Thyroid gland (tissue), 4 donors: ENCODE data around the gene LCP1. TPM values are rescaled to one million over a fixed set of nuclear protein-coding genes. Genes with fewer than 3 reads are reported as not detected.

Experiments used
- DNase-seq, 2 donors: peaks; one replicate each; pipeline ENCODE4 v3.0.0-alpha.2; 2019
- H3K27ac ChIP-seq, 3 donors: fragments of 200-600 bp; sonication (generic); 1 replicate in 2 of 3; 2 replicates in 1 of 3; pipeline ENCODE4 v1.5.1; 2016 to 2019; ENCODE audit warnings: mild to moderate bottlenecking in 1 of 3, moderate library complexity in 1 of 3
- H3K27me3 ChIP-seq: fragments of 200-600 bp; sonication (generic); one replicate; pipeline ENCODE4 v1.5.1; 2019
- H3K36me3 ChIP-seq, 2 donors: fragments of 200-600 bp; sonication (generic); one replicate each; pipeline ENCODE4 v1.5.1; 2016 to 2019
- H3K4me1 ChIP-seq, 2 donors: fragments of 200-600 bp; sonication (generic); one replicate each; pipeline ENCODE4 v1.5.1; 2017 to 2019
- H3K4me3 ChIP-seq, 3 donors: fragments of 200-600 bp; sonication (generic); replicated peaks in 1 of 3; 1 replicate in 2 of 3; 2 replicates in 1 of 3; pipeline ENCODE4 v1.5.1; 2016; ENCODE audit warnings: mild to moderate bottlenecking in 1 of 3
- H3K9me3 ChIP-seq: fragments of 200-600 bp; sonication (generic); one replicate; pipeline ENCODE4 v1.5.1; 2017
- POLR2A ChIP-seq, 2 donors: fragments of 450-650 bp; IDR thresholded peaks; one replicate each; pipeline ENCODE4 v1.6.1; 2017; ENCODE audit warnings: antibody characterized with exemption in 2 of 2, mild to moderate bottlenecking in 2 of 2, moderate library complexity in 1 of 2
- WGBS, 2 donors: methylation state at CpG; one replicate each; pipeline ENCODE4 v1.1.5; 2017; 5-methylcytosine and 5-hydroxymethylcytosine counted together
- intact Hi-C: fragments of 100-400 bp; cut with DNase I; formaldehyde crosslinking; loops from one replicate; pipeline ENCODE4 v1.15.1; 2023
- total RNA-seq, 4 donors: library from RNA; depleted of rRNA; stranded (reverse); fragments of >200 nt; gene quantifications; one replicate each; pipeline ENCODE4 v1.2.3, GENCODE V29; 2016
- TF ChIP-seq, protein P1 (sequence below), 6 experiments: fragments of 200-600 bp in 3 of 6; fragments of 450-650 bp in 3 of 6; sonication (generic) in 3 of 6; IDR thresholded peaks; one replicate each; pipeline ENCODE4 v1.5.1; 2016 to 2019; ENCODE audit warnings: antibody characterized with exemption in 6 of 6, mild to moderate bottlenecking in 2 of 6, inconsistent platforms in 1 of 6, moderate library complexity in 1 of 6

LCP1 gene
- total RNA-seq, 4 donors from 2014 or later, result 8.7 to 27.3 (median 11.9) TPM

DNA sequence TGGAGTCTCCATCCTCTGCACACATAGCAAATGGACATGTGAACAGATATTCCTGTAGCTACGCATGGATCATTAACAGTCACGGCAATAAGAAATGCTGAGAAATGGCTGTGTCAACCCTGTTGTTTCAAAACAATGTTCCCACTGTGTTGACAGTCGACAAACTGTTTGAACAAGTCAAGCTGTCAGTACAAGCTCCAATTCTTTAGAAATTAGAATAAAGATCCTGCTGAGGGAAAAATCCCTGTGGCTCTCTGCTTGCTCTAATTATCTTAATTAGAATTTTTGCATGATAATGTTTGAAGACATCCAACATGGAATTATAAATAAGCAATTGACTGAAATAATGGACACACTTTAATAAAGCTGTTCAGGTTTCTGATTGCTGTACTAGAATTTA is 39.2 kb downstream of the LCP1 start:
- no peak for DNase-seq
- intact Hi-C loops, result no loop called here
- TF ChIP-seq, protein P1, sequence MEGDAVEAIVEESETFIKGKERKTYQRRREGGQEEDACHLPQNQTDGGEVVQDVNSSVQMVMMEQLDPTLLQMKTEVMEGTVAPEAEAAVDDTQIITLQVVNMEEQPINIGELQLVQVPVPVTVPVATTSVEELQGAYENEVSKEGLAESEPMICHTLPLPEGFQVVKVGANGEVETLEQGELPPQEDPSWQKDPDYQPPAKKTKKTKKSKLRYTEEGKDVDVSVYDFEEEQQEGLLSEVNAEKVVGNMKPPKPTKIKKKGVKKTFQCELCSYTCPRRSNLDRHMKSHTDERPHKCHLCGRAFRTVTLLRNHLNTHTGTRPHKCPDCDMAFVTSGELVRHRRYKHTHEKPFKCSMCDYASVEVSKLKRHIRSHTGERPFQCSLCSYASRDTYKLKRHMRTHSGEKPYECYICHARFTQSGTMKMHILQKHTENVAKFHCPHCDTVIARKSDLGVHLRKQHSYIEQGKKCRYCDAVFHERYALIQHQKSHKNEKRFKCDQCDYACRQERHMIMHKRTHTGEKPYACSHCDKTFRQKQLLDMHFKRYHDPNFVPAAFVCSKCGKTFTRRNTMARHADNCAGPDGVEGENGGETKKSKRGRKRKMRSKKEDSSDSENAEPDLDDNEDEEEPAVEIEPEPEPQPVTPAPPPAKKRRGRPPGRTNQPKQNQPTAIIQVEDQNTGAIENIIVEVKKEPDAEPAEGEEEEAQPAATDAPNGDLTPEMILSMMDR (IDR thresholded peaks at IDR 0.05), result no peak
- TF ChIP-seq POLR2A (IDR thresholded peaks at IDR 0.05), result no peak
- no peaks in the 10 kb centered on the region for H3K27me3 ChIP-seq
- H3K9me3 ChIP-seq, result no peaks in the 10 kb centered on the region
- no peak overlapping the region for H3K4me3 ChIP-seq
- peaks cover 14 to 15% of the 10 kb centered on the region in 2 donors for H3K4me1 ChIP-seq
- peak overlapping the region in 1 of 3 donors; percentile 53 for H3K27ac ChIP-seq
- 35 to 37% methylated on average over 3 of the region's 3 CpGs for WGBS, 2 donors
- H3K36me3 ChIP-seq, result no peaks in the 10 kb centered on the region

DNA sequence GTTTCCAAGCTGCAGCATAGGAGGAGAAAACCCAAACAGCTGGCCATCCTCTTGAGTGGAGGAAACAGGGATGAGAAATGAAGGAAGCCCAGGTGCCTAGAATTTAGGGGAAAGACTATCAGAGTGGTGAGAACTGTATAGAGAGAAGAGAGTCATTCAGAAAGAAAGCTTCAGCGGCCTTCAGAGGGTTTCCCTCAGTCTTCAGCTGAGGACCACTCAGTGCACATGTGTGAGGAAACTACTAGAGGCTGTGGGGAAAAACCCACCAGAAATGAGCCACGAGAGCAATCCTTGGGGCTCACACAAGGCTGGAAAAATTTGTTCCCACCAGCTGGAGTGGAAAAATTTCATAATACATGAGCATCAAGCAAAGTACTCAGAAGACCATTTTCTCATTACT is 41.9 kb downstream of the LCP1 start:
- Histone ChIP-seq H3K9me3 (no peaks in the 10 kb centered on the region), H3K27ac (no peak overlapping the region), H3K27me3 (no peaks in the 10 kb centered on the region), H3K36me3 (no peaks in the 10 kb centered on the region), H3K4me3 (no peak overlapping the region), H3K4me1 (peaks cover 22 to 27% of the 10 kb centered on the region in 2 donors)
- WGBS, 2 donors, result 81 to 91% methylated on average over 2 of the region's 2 CpGs
- no peak for DNase-seq
- no peak for TF ChIP-seq POLR2A (IDR thresholded peaks at IDR 0.05)
- TF ChIP-seq, protein P1 (IDR thresholded peaks at IDR 0.05), result no peak
- intact Hi-C loops, result no loop called here

DNA sequence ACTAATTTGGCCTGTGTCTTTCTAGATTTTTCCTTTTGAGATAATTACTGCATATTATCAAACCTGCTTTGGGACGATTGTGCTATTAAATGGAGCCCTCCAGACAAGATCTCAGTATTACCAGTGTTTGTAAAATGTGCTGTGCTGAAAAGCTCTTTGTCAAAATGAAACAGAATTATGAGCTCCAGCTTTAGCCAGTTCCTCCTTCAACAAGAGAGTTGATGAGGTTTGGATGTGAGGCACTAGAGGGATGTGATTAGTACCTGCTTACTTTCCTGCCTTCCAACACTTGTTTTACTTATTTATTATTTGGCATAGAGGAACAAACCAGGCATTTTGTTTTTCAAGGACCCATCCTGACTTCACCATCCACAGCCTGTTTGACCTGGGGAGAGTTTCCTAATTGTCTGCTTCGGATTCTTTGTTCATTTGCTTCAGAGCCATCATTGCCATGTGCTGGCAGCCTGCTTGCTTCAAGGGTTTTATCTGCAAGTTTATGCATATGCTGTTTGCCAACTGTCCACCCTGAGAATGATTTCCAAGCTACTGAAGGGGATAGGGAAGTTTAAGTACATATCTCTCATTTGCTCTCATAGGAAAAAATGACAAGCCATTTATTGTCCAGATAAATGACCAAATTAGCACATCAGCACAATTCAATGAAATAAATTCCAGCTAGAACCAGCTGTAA is 44.2 kb downstream of the LCP1 start:
- H3K9me3 ChIP-seq, result no peaks in the 10 kb centered on the region
- H3K27ac ChIP-seq, result no peak overlapping the region
- no peaks in the 10 kb centered on the region for H3K36me3 ChIP-seq
- peaks cover 21 to 25% of the 10 kb centered on the region in 2 donors for H3K4me1 ChIP-seq
- no peaks in the 10 kb centered on the region for H3K27me3 ChIP-seq
- DNase-seq, result no peak
- WGBS, 2 donors, result 77 to 81% methylated on average over 2 of the region's 2 CpGs
- intact Hi-C loops, result no loop called here
- TF ChIP-seq, protein P1 (IDR thresholded peaks at IDR 0.05), result no peak
- no peak for TF ChIP-seq POLR2A (IDR thresholded peaks at IDR 0.05)
- no peak overlapping the region for H3K4me3 ChIP-seq

DNA sequence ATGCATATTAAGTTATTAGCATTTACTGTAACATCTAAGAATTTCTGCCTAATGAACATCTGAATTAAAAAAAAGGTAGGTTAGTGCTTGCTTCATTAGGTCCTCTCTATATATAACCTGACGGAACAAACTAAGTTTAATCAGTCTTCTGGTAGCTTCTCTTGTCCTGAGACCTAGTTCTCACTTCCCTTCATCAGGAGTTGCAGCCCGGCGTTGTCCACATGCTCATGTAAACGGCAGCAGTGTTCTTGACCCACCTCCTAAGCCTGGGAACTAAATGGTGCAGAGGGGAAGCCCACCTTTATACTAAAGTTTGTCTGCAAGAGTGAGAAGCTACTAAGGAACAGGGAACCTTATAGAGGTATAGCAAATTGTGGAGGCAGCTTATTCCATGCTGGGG is 45.3 kb downstream of the LCP1 start:
- intact Hi-C loops, result no loop called here
- Histone ChIP-seq H3K36me3 (no peaks in the 10 kb centered on the region), H3K4me3 (no peak overlapping the region), H3K4me1 (peaks cover 15 to 22% of the 10 kb centered on the region in 2 donors), H3K27me3 (no peaks in the 10 kb centered on the region), H3K9me3 (no peaks in the 10 kb centered on the region), H3K27ac (peak overlapping the region in 1 of 3 donors; percentile 84)
- TF ChIP-seq POLR2A (IDR thresholded peaks at IDR 0.05), result no peak
- TF ChIP-seq, protein P1 (IDR thresholded peaks at IDR 0.05), result no peak
- no peak for DNase-seq
- 92 to 94% methylated on average over 4 of the region's 4 CpGs for WGBS, 2 donors

DNA sequence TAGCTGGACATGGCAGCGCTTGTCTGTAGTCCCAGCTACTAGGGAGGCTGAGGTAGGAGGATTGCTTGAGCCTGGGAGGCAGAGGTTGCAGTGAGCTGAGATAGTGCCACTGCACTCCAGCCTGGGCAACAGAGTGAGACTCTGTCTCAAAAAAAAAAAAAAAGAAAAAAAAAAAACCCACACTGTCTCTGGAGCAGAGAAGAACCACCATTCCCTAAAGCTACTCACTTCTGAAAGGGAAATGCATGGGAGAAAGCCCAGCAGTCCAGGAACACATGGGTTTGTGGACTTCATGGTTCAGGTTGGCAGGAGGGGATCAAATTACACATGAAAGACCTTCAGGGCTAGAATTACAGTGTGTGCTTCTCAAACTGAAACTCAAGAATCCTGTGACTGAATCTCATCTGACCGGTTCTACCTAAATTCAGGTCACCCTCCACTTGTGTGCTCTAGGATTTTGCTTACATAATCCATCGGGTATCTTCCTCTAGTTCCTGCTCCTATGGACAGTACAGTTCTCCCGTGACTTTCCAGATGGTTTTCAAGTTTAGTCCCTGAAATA is 46.9 kb downstream of the LCP1 start:
- DNase-seq, result peak; percentile 76 to 79
- 28 to 37% methylated on average over 4 of the region's 4 CpGs for WGBS, 2 donors
- Histone ChIP-seq H3K36me3 (no peaks in the 10 kb centered on the region), H3K4me1 (peaks cover 15 to 22% of the 10 kb centered on the region in 2 donors), H3K27me3 (no peaks in the 10 kb centered on the region), H3K9me3 (no peaks in the 10 kb centered on the region), H3K4me3 (no peak overlapping the region), H3K27ac (peak overlapping the region; percentile 73 to 84 (median 76))
- intact Hi-C loops, result no loop called here
- TF ChIP-seq, protein P1 (IDR thresholded peaks at IDR 0.05), result no peak
- peak in 1 of 2 donors; percentile 17 for TF ChIP-seq POLR2A (IDR thresholded peaks at IDR 0.05)
